C4-2B (cell line): ENCODE results near the gene CYBC1.

Experiments used
- ZFX ChIP-seq: fragments of 450-650 bp; IDR thresholded peaks from 2 replicates; pipeline ENCODE4 v1.6.1; 2017
- TF ChIP-seq, protein P1 (sequence below): fragments of 450-650 bp; conservative IDR thresholded peaks from 2 replicates; pipeline ENCODE4 v1.5.1; 2017; ENCODE audit warnings: mild to moderate bottlenecking

DNA sequence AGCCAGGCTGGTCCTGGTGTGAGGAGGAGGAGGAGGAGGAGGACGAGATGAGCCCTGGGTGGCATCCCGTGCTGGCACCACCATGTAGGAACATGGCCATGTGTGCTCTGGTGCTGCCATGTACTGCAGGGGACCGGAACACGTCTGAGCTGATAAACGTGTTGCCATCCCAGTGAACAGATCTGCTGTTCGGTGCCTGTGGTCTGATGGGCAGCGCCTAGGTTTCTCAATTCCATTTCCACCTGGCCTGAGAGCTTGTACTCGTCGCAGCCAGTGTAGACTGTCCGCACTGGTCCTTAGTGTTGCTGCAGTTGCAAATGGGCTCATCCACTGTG lies 40.6 kb upstream of the CYBC1 start:
- TF ChIP-seq, protein P1, sequence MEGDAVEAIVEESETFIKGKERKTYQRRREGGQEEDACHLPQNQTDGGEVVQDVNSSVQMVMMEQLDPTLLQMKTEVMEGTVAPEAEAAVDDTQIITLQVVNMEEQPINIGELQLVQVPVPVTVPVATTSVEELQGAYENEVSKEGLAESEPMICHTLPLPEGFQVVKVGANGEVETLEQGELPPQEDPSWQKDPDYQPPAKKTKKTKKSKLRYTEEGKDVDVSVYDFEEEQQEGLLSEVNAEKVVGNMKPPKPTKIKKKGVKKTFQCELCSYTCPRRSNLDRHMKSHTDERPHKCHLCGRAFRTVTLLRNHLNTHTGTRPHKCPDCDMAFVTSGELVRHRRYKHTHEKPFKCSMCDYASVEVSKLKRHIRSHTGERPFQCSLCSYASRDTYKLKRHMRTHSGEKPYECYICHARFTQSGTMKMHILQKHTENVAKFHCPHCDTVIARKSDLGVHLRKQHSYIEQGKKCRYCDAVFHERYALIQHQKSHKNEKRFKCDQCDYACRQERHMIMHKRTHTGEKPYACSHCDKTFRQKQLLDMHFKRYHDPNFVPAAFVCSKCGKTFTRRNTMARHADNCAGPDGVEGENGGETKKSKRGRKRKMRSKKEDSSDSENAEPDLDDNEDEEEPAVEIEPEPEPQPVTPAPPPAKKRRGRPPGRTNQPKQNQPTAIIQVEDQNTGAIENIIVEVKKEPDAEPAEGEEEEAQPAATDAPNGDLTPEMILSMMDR: no peak
- no peak for TF ChIP-seq ZFX
